Activated T-cell treated with anti-CD3 and anti-CD28 coated beads for 24 hours (primary cell): ENCODE results near the gene IL36RN.

Source experiments
- DNase-seq: peaks from one replicate; pipeline ENCODE4 v3.0.0-alpha.2; 2020; ENCODE audit warnings: low read depth

IL36RN gene

GRCh38 chr2:113050921-113051895 lies 7.8 kb upstream of the IL36RN start:
- no peak for DNase-seq

- no peak for DNase-seq
These were observed 6.5 kb upstream of the IL36RN start, which contains the start of gene IL36B for GRCh38 chr2:113052396-113052917. IL36B (minus strand) TSS chr2:113052867.

GRCh38 chr2:113053666-113054065 lies 5.3 kb upstream of the IL36RN start:
- DNase-seq: no peak

GRCh38 chr2:113054066-113054465 lies 4.9 kb upstream of the IL36RN start:
- no peak for DNase-seq

- DNase-seq: no peak
These were observed 2.5 kb upstream of the IL36RN start for GRCh38 chr2:113056521-113056920.

GRCh38 chr2:113057117-113057516 lies 1.9 kb upstream of the IL36RN start:
- DNase-seq: no peak

GRCh38 chr2:113058411-113058994 lies 495 bp upstream of the IL36RN start:
- no peak for DNase-seq

GRCh38 chr2:113060396-113060795 lies 1.4 kb downstream of the IL36RN start:
- DNase-seq: no peak

GRCh38 chr2:113060796-113061195 lies 1.8 kb downstream of the IL36RN start:
- DNase-seq: no peak

GRCh38 chr2:113061241-113061640 lies 2.2 kb downstream of the IL36RN start:
- no peak for DNase-seq

- DNase-seq: no peak
These were observed 3.1 kb downstream of the IL36RN start for GRCh38 chr2:113061896-113062770.

GRCh38 chr2:113064281-113064680 lies 5.3 kb downstream of the IL36RN start:
- no peak for DNase-seq

GRCh38 chr2:113064898-113065297 lies 5.9 kb downstream of the IL36RN start:
- no peak for DNase-seq

GRCh38 chr2:113067681-113068080 lies 8.7 kb downstream of the IL36RN start, which contains the start of gene IL1F10:
IL1F10 (plus strand) TSS chr2:113067970; CDS start chr2:113072739, 4,769 bp downstream.
- no peak for DNase-seq

- no peak for DNase-seq
These were observed 9.3 kb downstream of the IL36RN start for GRCh38 chr2:113068249-113068648.

GRCh38 chr2:113068706-113069485 lies 9.9 kb downstream of the IL36RN start:
- DNase-seq: no peak

GRCh38 chr2:113069676-113070605 lies 10.9 kb downstream of the IL36RN start:
- DNase-seq: no peak

GRCh38 chr2:113070606-113070975 lies 11.6 kb downstream of the IL36RN start:
- no peak for DNase-seq

GRCh38 chr2:113072584-113072983 lies 13.6 kb downstream of the IL36RN start:
- no peak for DNase-seq

- no peak for DNase-seq
These were observed 14.4 kb downstream of the IL36RN start for GRCh38 chr2:113073325-113073834.
